ENCODE data around the gene NDST4.

The NDST4 gene

GRCh38 chr4:115113506-115114106 lies at the start of gene NDST4:
Gene NDST4 (minus strand): TSS chr4:115113620. CDS start chr4:115077036, 36,584 bp downstream.
- peak; percentile 93 to 95 for DNase-seq

GRCh38 chr4:115159141-115159540 lies 45.7 kb upstream of the NDST4 start:
- no peak for DNase-seq

DNA sequence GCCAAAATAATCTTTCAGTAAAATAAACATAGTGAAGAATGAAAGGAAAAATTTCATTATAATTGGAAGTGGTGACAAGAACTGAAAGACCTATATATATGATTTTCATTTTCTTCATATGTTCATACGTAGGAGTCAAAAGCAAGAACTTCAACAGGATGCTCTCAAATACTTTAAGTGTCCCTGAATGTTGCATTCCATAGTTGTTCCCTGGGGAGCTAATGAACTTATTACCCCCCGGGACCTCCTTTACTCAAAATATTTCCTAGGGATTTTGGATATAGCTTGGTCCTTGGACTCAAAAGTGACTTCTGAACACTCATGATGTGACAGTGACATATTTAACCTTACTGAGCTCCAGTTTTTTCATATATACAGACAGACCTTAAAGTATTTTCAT lies 44.9 kb upstream of the NDST4 start:
- DNase-seq, result no peak

DNA sequence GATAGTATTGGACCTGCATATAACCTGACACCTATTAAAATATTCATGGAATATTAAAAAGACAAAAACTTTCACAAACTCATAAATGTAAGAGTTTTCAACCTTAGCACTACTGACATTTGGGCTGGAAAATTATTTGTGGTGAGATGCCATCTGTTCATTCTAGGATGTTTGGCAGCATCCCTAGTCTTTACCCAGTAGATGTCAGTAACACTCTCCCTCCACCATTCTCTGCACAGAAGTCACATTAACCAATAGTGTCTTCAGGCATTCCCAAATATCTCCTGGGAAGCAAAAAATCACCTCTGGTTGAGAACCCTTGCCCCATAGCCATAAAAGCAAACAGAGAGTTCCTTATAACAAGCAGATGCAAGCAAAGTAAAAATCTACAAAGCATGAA lies 41.4 kb upstream of the NDST4 start:
- peak in 1 of 2 experiments; percentile 17 for DNase-seq

DNA sequence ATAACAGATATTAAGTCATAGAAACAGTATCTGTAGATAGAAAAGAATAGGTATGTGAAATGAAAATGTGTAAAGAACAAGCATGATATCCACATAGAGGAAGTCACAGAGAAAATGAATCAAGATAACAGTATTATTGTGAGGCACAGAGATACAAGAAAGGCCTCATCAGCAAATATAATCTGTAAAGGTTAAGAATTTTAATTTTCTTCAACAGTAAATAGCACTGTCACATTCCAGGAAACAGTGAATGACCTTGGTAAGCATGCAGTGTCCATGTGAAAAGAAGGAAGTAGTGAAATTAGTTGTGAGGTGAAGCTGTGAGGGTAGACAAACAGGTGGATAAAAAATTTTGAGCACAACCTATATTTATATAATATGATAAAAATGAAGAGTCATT lies 39.5 kb upstream of the NDST4 start:
- no peak for DNase-seq

GRCh38 chr4:115152081-115152480 lies 38.7 kb upstream of the NDST4 start:
- DNase-seq, result no peak

- DNase-seq, result no peak
Observed at GRCh38 chr4:115149106-115149505, 35.7 kb upstream of the NDST4 start.

- DNase-seq, result peak; percentile 93 to 94
Observed at GRCh38 chr4:115145393-115146160, 32.2 kb upstream of the NDST4 start.

DNA sequence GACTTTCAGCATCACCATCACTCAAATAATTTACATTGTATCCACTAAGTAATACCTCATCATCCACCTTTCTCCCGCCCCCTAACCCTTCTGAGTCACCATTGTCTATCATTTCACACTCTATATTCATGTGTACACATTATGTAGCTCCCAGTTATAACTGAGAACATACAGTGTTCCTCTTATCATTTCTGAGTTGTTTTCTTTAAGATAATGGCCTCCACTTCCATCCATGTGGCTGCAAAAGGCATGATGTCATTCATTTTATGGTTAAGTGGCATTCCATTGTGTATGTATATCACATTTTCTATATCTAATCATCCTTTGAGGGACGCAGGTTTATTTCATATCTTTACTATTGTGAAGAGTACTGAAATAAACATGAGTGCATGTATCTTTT lies 14.6 kb upstream of the NDST4 start:
- no peak for DNase-seq

GRCh38 chr4:115126491-115126890 lies 13.1 kb upstream of the NDST4 start:
- peak; percentile 77 to 81 for DNase-seq

GRCh38 chr4:115121351-115122043 lies 8.1 kb upstream of the NDST4 start:
- DNase-seq, result no peak

DNA sequence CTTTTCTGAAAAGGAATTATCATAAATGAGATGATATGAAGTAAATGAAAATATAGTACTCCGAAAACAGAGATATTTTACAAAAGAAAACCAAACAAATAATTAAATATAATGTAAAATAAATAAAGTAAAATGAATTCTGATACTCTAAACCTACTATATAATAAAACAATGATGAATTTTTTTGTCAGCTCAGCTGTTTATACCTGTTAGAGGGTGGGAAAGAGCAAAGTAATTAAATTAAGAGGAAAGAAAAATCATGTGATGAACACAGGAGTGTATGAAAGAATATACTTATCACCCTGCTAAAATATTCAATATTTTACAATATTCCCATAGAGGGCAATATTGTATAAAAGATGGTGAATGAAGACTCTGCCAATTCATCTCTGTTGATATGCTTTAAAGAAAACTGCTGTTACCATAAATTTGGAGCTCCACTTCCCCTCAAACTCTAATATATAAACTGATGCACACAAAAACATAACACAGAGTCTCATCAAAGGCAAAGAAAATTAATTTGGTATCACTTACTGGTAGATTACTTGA lies 6.5 kb upstream of the NDST4 start:
- no peak for DNase-seq

DNA sequence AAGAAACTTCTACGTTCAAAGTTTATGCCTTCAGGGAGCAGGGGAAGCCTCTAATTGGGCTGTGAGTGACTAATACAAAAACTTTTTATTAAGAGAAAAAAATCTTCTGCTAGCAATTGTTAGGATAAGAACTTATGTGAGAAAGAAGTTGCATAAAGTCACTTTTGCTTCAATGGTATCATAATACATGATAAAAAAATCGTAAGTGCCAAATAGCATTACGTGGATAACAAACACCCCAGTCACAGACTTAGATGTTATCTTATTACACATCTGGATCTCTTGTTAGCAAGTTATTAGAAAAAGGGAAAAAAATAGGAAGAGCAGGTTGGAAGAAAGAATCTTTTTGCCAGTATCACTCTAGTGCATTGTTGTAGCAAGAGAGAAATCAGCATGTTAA lies 4.2 kb upstream of the NDST4 start:
- no peak for DNase-seq

DNA sequence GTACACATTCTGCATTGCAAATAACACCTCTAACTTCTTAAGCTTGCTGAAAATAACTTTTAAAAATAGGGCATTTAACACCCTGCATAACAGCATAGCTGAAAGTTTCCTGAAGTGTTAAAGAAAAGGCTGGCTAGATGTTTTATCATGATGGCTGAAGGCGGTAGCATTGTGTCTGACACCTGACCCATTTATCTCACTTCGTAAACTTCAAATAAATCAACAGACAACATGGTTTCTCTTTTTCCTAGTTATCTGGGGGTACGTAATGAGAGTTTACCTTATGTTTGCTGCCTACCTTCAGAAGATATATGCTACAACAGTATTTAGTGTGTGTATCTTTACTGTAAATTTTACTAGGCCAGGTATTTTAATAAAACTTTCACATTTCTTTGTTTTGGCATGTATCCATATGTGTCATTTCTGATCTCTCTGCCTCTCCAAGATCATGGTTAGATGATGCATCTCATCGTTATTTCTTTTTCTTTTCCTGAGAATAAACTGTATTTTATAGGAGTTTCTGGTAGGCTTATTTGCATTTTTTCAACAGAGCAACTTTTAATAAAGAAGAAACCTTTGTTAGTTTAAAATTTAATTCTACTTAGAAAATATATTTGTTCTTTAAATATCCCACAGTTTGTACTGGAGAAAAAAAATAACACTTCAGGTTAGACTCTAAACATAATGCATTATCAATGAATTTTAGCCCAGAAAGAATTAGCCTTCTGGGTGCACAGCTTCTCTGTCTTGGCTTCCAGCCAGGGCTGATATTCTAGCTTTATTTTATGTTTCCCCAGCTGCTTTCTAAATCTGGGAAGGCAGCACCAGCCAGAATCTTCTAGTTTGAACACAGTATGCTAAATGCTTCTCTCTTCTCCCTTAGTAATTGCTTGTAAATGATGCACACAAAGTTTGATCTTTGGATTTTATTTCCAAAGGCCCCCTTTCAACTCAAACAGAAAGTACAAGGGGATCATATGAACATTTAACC lies 2.9 kb downstream of the NDST4 start:
- peak; percentile 83 to 86 for DNase-seq

DNA sequence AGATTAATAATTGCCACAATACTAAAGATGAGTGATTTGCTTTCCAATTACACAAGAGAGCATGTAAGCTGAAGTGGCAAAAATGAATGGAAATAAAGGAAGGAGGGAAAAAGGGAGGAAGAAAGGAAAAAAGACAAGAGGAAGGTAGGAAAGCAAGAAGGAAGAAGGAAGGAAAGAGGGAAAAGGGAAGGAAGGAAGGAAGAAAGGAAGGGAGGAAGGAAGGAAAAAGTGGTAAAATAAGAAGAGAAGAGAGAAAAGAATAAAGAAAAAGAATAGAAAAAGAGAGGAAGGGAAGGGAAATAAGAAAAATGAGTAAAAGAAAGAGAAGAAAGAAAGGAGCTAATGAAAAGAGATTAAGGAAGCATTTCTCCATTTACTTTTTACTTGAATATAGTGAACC lies 4.6 kb downstream of the NDST4 start:
- DNase-seq, result no peak

DNA sequence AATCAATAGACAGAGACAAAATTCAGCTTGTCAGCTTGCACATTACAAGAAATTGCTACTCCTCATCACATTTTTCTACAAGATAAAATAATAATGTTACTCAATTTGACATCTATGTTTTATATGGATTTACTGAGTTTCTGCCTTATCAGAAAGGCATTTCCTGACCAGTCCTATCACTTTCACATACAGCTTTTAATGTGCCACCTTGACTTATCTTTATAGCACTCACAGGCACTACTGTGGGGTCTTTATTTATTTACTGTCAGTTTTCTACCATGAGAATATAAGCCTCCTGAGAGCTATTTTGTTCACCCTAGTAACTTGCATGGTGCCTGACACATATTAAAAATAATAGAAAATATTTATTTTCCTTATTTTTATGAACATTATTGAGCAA lies 6.0 kb downstream of the NDST4 start:
- no peak for DNase-seq

- no peak for DNase-seq
Observed at GRCh38 chr4:115101675-115102074, 11.7 kb downstream of the NDST4 start.

GRCh38 chr4:115090483-115091075 lies 22.8 kb downstream of the NDST4 start:
- peak; percentile 47 to 50 for DNase-seq

DNA sequence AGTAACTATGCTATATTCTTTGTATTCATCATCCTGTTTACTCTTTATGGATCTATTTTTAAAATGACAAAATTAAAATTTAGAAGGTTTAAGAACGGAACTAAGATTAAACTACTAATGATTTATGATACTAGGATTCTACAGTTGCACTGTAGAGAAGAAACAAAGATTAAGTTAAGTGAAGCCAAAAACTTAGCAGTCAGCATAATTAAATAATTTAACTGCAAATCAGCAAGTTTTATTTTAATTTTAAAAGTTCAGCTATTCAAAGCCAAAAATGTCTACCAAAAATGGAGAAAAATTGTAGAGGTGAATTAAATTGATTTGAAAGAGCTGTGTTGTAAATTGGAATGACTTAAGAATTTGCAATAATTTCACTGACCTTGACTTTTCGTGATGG lies 30.8 kb downstream of the NDST4 start:
- no peak for DNase-seq

DNA sequence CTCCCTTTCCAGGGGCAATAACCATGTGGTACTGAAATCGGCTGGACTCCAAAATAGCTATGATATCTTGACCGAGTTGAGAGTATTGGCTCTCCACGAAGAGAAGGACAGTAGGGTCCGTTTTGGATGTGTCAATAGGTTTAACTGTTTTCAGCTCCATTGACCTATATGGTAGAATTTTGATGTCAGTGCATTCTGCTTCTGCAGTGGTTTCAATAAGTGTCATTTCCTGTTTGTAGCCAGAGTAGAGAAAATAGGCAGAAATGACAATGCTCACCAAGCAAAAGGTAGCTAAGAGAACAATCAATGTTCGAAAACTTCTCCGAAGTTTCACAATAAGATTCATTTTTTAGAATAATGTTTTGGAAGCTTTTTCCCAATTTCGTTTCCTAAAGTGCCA lies 36.7 kb downstream of the NDST4 start:
- DNase-seq, result no peak

- DNase-seq, result no peak
Observed at GRCh38 chr4:115058533-115058932, 54.9 kb downstream of the NDST4 start.

DNA sequence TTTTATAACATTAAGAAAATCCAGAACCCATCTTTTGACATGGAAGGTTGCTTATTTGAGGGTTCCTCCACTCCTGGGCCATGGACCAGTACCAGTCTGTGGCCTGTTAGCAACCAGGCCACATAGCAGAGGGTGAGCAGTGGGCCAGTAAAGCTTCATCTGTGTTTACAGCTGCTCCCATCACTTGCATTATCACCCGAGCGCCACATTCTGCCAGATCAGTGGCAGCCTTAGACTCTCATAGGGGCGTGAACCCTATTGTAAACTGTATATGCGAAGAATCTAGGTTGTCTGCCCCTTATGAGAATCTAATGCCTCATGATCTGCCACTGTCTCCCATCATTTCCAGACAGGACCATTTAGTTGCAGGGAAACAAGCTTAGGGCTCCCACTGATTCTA lies 58.6 kb downstream of the NDST4 start:
- DNase-seq, result no peak

Data from SHP77 (cell line).